ENCODE measurements around the gene GPHN. TPM values are rescaled to one million over a fixed set of nuclear protein-coding genes. Genes with fewer than 3 reads are reported as not detected.

Gene GPHN
- polyA plus RNA-seq, 1 of the 3 experiments (the other 2 are of a cell fraction): 6.9 TPM

- no peak for TF ChIP-seq ZBTB33 (IDR thresholded peaks at IDR 0.05; ENCODE audit: borderline replicate concordance, low read depth)
These were observed 654.4 kb downstream of the GPHN start (continued) for GRCh38 chr14:67162385-67162784.

- Histone ChIP-seq H3K27me3 (ENCODE audit: insufficient read depth) (no peaks in the 10 kb centered on the region), H3F3A (replicated peaks; ENCODE audit: insufficient read depth) (peaks cover 9% of the 10 kb centered on the region), H3K9ac (no peak overlapping the region), H2AFZ (ENCODE audit: low read depth) (no peak overlapping the region), H3K79me2 (ENCODE audit: insufficient read depth) (no peaks in the 10 kb centered on the region), H3K4me2 (no peak overlapping the region), H3K9me2 (no peaks in the 10 kb centered on the region), H3K4me1 (ENCODE audit: control insufficient read depth in 1 of 2, insufficient read depth in 2 of 2, low read depth in 1 of 2, low read length in 1 of 2) (peaks cover 0 to 10% of the 10 kb centered on the region in 2 experiments; a peak in 1 of 4 replicates), H4K20me1 (ENCODE audit: insufficient read depth) (no peaks in the 10 kb centered on the region), H3K9me3 (no peaks in the 10 kb centered on the region), H3K36me3 (replicated peaks in 1 of 2; ENCODE audit: control insufficient read depth in 1 of 2, insufficient read depth in 2 of 2, low read length in 1 of 2) (no peaks in the 10 kb centered on the region), H3K4me3 (ENCODE audit: low read depth in 2 of 2, low read length in 1 of 2) (no peak overlapping the region; a peak in 1 of 4 replicates), H3K27ac (ENCODE audit: low read depth in 2 of 2, low read length in 1 of 2) (no peak overlapping the region)
- ChIA-PET CTCF (interaction anchor here (0.6 to 4.4 kb wide), 27 partner anchors 10 to 808 kb away, joined by 3 to 78 read pairs (median 4); partner anchors contain the start of genes ATP6V1D, EIF2S1 and PALS1), POLR2A (interaction anchor here (0.6 kb wide), 1 partner anchor 87 kb away, joined by 3 read pairs; no protein-coding TSS in a partner anchor)
- WGBS (ENCODE audit: low lambda C conversion rate): 90% methylated on average over 5 of the region's 5 CpGs
- DNase-seq: peak; percentile 41
- TF ChIP-seq NRF1 (IDR thresholded peaks at IDR 0.05; ENCODE audit: low read depth, low read length): no peak
- TF ChIP-seq SMC3 (IDR thresholded peaks at IDR 0.05; ENCODE audit: low read depth, low read length): peak; percentile 74
- peak; percentile 97 for TF ChIP-seq CTCF (IDR thresholded peaks at IDR 0.05)
- peak; percentile 91 for TF ChIP-seq RAD21 (IDR thresholded peaks at IDR 0.05; ENCODE audit: low read length)
These were observed 658.5 kb downstream of the GPHN start for GRCh38 chr14:67166450-67166853.

GRCh38 chr14:67167420-67168109 is 659.6 kb downstream of the GPHN start:
- Histone ChIP-seq H3K79me2 (ENCODE audit: insufficient read depth) (no peaks in the 10 kb centered on the region), H3K9ac (no peak overlapping the region), H3K27me3 (ENCODE audit: insufficient read depth) (no peaks in the 10 kb centered on the region), H3K9me3 (no peaks in the 10 kb centered on the region), H3K4me2 (no peak overlapping the region), H3K4me3 (ENCODE audit: low read depth in 2 of 2, low read length in 1 of 2) (no peak overlapping the region), H3K27ac (ENCODE audit: low read depth in 2 of 2, low read length in 1 of 2) (no peak overlapping the region), H3F3A (replicated peaks; ENCODE audit: insufficient read depth) (peaks cover 6% of the 10 kb centered on the region), H2AFZ (ENCODE audit: low read depth) (peak overlapping the region; percentile 9; the same call in 1 of the 2 replicates), H3K9me2 (no peaks in the 10 kb centered on the region), H3K4me1 (ENCODE audit: control insufficient read depth in 1 of 2, insufficient read depth in 2 of 2, low read depth in 1 of 2, low read length in 1 of 2) (peaks cover 0 to 10% of the 10 kb centered on the region in 2 experiments; a peak in 1 of 4 replicates), H3K36me3 (replicated peaks in 1 of 2; ENCODE audit: control insufficient read depth in 1 of 2, insufficient read depth in 2 of 2, low read length in 1 of 2) (no peaks in the 10 kb centered on the region), H4K20me1 (ENCODE audit: insufficient read depth) (no peaks in the 10 kb centered on the region)
- ChIA-PET CTCF (interaction anchor here (0.8 to 4.4 kb wide), 5 partner anchors 24 to 537 kb away, joined by 3 to 78 read pairs (median 4); no protein-coding TSS in a partner anchor), POLR2A (no interaction called here)
- TF ChIP-seq IRF3 (IDR thresholded peaks at IDR 0.05; ENCODE audit: low read depth, low read length) (no peak), TAF1 (IDR thresholded peaks at IDR 0.05; ENCODE audit: borderline replicate concordance, low read depth, low read length) (no peak), USF1 (IDR thresholded peaks at IDR 0.05; ENCODE audit: borderline replicate concordance, low read depth) (no peak), EP300 (IDR thresholded peaks at IDR 0.05; ENCODE audit: borderline replicate concordance in 1 of 2, low read depth in 1 of 2, low read length in 1 of 2) (no peak), TEAD4 (IDR thresholded peaks at IDR 0.05; ENCODE audit: borderline replicate concordance, insufficient read depth) (no peak), NRF1 (IDR thresholded peaks at IDR 0.05; ENCODE audit: low read depth, low read length) (no peak)
- 67% methylated on average over 2 of the region's 2 CpGs for WGBS (ENCODE audit: low lambda C conversion rate)
- no peak for DNase-seq

All from SK-N-SH (cell line).